Measurements from ENCODE around the gene TMEM154.

Gene TMEM154

DNA sequence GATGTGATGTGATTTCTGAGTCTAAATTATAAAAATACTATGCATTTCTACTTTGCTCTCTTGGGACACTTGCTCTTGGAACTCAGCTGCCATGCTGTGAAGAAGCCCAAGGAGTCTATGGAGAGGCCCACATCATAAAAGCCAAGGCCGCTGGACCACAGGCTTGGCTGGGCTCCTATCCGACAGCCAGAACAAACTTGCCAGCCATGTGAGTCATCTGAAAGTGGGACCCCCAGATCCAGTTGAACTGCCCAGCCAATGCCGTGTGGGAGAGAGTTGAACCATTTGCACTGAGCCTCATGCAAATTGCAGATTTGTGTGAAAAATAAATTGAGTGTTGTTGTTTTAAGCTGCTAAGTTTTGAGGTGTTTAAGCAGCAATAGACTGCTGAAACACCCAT lies 60.2 kb downstream of the TMEM154 start:
- TF ChIP-seq, protein P1, sequence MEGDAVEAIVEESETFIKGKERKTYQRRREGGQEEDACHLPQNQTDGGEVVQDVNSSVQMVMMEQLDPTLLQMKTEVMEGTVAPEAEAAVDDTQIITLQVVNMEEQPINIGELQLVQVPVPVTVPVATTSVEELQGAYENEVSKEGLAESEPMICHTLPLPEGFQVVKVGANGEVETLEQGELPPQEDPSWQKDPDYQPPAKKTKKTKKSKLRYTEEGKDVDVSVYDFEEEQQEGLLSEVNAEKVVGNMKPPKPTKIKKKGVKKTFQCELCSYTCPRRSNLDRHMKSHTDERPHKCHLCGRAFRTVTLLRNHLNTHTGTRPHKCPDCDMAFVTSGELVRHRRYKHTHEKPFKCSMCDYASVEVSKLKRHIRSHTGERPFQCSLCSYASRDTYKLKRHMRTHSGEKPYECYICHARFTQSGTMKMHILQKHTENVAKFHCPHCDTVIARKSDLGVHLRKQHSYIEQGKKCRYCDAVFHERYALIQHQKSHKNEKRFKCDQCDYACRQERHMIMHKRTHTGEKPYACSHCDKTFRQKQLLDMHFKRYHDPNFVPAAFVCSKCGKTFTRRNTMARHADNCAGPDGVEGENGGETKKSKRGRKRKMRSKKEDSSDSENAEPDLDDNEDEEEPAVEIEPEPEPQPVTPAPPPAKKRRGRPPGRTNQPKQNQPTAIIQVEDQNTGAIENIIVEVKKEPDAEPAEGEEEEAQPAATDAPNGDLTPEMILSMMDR (IDR thresholded peaks at IDR 0.05; ENCODE audit: insufficient read depth, low read depth, low read length, missing control alignments), result no peak
- H3K4me3 ChIP-seq (ENCODE audit: low read depth, low read length), result no peak overlapping the region
- DNase-seq (ENCODE audit: low read depth), result no peak

DNA sequence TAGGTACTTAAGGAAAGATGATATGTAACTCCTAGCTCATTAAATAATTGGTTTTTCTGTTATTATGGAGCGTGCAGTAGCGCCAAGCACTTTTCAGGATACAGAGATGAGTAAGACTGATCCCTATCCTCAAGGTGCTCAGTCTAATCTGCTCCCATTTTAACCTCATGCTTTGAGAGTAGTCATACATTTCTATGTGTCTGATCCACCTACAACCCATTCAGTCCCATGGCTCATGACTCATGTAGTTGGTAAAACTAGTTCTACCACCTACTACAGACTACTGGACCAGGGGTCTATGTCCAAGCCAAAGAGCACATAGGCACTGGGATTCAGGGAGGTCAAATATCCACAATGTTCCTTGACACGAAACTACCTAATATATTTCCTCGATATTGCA lies 60.8 kb downstream of the TMEM154 start:
- DNase-seq (ENCODE audit: low read depth), result no peak
- H3K4me3 ChIP-seq (ENCODE audit: low read depth, low read length), result no peak overlapping the region
- TF ChIP-seq, protein P1 (IDR thresholded peaks at IDR 0.05; ENCODE audit: insufficient read depth, low read depth, low read length, missing control alignments), result no peak

DNA sequence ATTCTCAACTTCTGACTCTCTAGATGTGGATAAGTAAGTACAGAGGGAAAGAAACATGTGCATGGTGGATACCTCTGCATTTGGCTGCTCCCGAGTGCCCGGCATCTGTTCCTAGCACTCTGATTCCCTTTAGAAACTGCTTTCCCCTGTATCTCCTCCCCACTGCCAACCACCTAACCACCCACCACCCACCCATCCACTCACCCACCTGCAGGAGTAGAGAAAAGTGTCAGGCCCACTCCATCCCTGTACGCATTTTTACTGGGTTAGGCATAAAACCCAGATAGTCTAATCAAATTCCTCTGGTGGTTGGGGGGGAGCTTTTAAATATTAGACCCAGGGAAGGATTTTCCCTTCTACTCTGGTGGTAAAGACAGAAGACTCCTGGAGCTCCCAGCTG lies 63.0 kb downstream of the TMEM154 start:
- no peak overlapping the region for H3K4me3 ChIP-seq (ENCODE audit: low read depth, low read length)
- DNase-seq (ENCODE audit: low read depth), result no peak
- TF ChIP-seq, protein P1 (IDR thresholded peaks at IDR 0.05; ENCODE audit: insufficient read depth, low read depth, low read length, missing control alignments), result no peak

DNA sequence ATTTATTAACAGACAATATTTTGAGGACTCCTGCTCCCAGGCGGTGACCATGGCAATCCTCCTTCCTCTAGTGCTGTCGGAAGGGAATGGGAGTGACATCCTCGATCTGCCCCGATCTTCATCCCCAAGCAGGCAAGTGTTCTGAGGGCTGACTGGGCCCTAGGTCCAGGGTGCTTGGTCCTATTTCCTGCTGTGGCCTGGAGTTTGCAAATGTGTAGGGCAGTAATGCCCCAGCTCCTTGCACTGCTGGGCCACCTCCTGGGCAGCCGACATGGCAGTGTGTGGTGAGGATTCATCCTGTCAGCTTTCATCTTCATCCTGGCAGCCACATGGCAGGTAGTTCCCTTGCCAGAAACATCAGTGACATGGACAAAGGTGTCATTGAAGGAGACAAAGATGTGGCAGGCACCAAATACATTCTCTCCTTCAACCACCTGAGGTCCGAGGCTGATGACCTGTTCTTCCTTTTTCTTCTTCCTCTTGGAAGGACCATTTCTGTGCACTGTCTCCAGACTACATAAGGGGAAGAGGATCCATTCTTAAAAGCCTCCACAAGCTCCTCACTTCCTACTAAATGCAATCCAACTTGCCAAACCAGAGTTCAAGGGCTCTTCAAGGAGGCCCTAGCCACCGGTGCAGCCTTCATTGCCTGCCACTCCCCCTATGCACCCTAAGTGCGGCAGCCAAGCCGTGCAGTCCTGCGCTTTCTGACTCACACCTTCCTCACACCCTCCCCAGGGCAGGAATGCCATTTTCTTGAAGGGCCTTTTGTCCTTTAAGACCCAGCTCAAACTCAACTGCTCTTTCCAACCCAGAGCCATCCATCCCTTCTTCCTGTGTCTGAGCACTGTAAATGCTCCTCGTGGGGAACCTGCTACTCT lies 65.7 kb downstream of the TMEM154 start:
- TF ChIP-seq, protein P1 (IDR thresholded peaks at IDR 0.05; ENCODE audit: insufficient read depth, low read depth, low read length, missing control alignments), result no peak
- no peak for DNase-seq (ENCODE audit: low read depth)
- H3K4me3 ChIP-seq (ENCODE audit: low read depth, low read length), result no peak overlapping the region

DNA sequence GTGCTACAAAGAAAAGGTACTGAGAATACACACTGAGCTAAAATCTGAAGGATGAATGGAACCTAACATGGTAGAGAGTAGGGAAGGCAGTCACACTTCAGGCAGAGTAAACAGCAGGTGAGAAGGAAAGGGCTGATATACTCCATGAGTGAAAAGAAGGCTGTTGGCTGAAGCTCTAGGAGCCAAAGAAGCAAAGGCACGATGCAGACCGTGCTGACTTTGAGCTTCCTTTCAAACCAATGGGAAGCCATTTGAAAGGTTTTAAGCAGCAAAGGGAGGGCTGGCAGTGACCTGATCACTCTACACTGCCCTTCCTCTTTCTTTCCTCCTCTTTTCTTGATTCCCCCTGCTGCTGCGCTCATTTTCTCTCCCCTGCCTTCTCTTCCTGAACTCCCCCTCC lies 66.4 kb downstream of the TMEM154 start:
- DNase-seq (ENCODE audit: low read depth), result no peak
- no peak overlapping the region for H3K4me3 ChIP-seq (ENCODE audit: low read depth, low read length)
- TF ChIP-seq, protein P1 (IDR thresholded peaks at IDR 0.05; ENCODE audit: insufficient read depth, low read depth, low read length, missing control alignments), result no peak

DNA sequence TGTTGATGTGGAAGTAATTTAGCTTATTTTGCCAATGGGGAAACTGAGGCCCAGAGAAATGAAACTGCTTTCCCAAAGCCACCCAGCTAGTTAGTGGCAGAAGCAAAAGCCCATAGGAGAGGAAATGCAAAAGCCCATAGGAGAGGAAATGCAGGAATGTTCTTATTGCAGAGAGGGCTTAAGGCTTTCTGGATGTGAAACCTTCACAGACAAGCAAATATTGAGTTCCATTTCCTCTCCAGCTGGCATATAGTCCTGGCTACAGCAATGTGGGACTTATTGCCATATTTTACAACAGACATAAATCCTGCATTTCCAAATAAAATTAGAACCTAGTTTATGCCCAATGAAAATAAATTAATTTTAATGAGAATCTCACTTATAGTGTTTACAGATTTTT lies 69.7 kb downstream of the TMEM154 start:
- DNase-seq (ENCODE audit: low read depth), result no peak

More for the DNA sequence above, 69.7 kb downstream of the TMEM154 start:
- no peak overlapping the region for H3K4me3 ChIP-seq (ENCODE audit: low read depth, low read length)
- TF ChIP-seq, protein P1 (IDR thresholded peaks at IDR 0.05; ENCODE audit: insufficient read depth, low read depth, low read length, missing control alignments), result no peak
